K562 (cell line): ENCODE results near the gene COX19. TPM values are rescaled to one million over a fixed set of nuclear protein-coding genes. Genes with fewer than 3 reads are reported as not detected.

ENCODE experiments used
- ATF3 ChIP-seq, 2 experiments: fragments of 450-650 bp in 1 of 2; sonication (generic) in 1 of 2; formaldehyde crosslinking in 1 of 2; IDR thresholded peaks in 1 of 2; conservative IDR thresholded peaks in 1 of 2; 2 replicates each; pipeline versions ENCODE4 v1.6.1 to v1.8.1; 2016 to 2023; ENCODE audit warnings: mild to moderate bottlenecking in 2 of 2, moderate library complexity in 2 of 2, inconsistent platforms in 1 of 2, missing genetic modification reagents in 1 of 2
- DPF2 ChIP-seq: fragments of 450-650 bp; IDR thresholded peaks from 2 replicates; pipeline ENCODE4 v1.6.1; 2016
- GABPA ChIP-seq: fragments of 200-800 bp; sonication (Bioruptor generic); conservative IDR thresholded peaks from 2 replicates; pipeline ENCODE4 v1.6.1; 2016; ENCODE audit warnings: low read depth, missing genetic modification characterization, missing compliant biosample characterization
- NEUROD1 ChIP-seq: fragments of 150-350 bp; IDR thresholded peaks from 2 replicates; pipeline ENCODE4 v1.6.1; 2014; ENCODE audit warnings: borderline replicate concordance, low read length, low read depth; ENCODE audit not compliant: partially characterized antibody
- SAFB2 ChIP-seq: fragments of 200-400 bp; formaldehyde crosslinking; IDR thresholded peaks from 2 replicates; pipeline ENCODE4 v1.6.1; 2018; ENCODE audit warnings: borderline replicate concordance, low read length, low read depth, moderate library complexity; ENCODE audit not compliant: severe bottlenecking
- SETDB1 ChIP-seq: IDR thresholded peaks from one replicate; pipeline ENCODE4 v1.6.1; 2012; ENCODE audit warnings: low read length, control low read depth, inconsistent platforms
- YY1 ChIP-seq, 3 experiments: IDR thresholded peaks; 2 replicates each; pipeline ENCODE4 v1.6.1; 2011; ENCODE audit warnings: low read length in 2 of 3, mild to moderate bottlenecking in 2 of 3, moderate library complexity in 2 of 3, borderline replicate concordance in 1 of 3, control low read depth in 1 of 3, low read depth in 1 of 3; ENCODE audit not compliant: insufficient read depth in 3 of 3, insufficient replicate concordance in 2 of 3, control insufficient read depth in 1 of 3, insufficient read length in 1 of 3; ENCODE audit errors: extremely low read depth in 1 of 3
- ZNF239 ChIP-seq: fragments of 250-450 bp; sonication (Bioruptor Pico); IDR thresholded peaks from 2 replicates; pipeline ENCODE4 v1.4.0; 2020; ENCODE audit warnings: mild to moderate bottlenecking
- polyA plus RNA-seq, 8 experiments: library from polyadenylated mRNA; depleted of rRNA in 4 of 8; stranded (reverse) in 5 of 8; unstranded in 3 of 8; fragments of >200 nt; fragmentation: Nextera tagmentation in 2 of 8; fragmentation: Illumina TruSeq in 1 of 8; extraction: Ambion mirVana in 2 of 8; extraction: Trizol in 1 of 8; gene quantifications; 2 replicates each; pipeline versions ENCODE4 v1.2.1 to v1.2.3, GENCODE V29; 2011 to 2014; ENCODE audit warnings: inconsistent platforms in 1 of 8, missing spikeins in 1 of 8
- total RNA-seq, 7 experiments: library from RNA; depleted of rRNA in 6 of 7; stranded (reverse); fragments of >200 nt in 6 of 7; fragmentation: Illumina TruSeq in 2 of 7; extraction: Trizol in 2 of 7; gene quantifications; 2 replicates each; pipeline versions ENCODE4 v1.2.1 to v1.2.3, GENCODE V29; 2011 to 2021; ENCODE audit warnings: low replicate concordance in 1 of 7
- TF ChIP-seq, protein P1 (sequence below): fragments of 450-650 bp; IDR thresholded peaks from 2 replicates; pipeline ENCODE4 v1.6.1; 2016; ENCODE audit warnings: low read depth, mild to moderate bottlenecking, moderate library complexity

COX19 gene
- total and polyA plus RNA-seq, 9 of the 15 experiments (the other 6 are each of a cell fraction or from before 2014, with no cell fraction given), result 5.2 to 10.5 (median 7.9) TPM

DNA sequence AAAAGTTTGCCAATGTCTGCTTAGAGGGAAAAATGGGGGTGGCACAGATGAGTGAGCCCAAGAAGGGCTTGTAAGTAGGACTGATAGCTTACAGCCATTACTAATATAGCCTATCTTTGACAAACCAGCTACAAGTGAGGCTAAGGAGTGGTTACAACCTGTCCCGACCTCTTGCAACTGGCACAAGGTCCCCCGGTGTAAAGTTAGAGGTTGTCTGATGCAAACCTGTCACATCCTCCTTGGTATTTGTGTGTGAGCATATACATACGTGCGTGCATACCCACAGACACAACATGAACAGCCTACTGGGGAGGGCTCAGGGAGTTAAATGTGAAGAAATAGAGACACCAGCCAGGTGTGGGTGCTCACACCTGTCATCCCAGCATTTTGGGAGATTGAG, 35.5 kb downstream of the COX19 start (continued):
- TF ChIP-seq YY1 (IDR thresholded peaks at IDR 0.05; ENCODE audit: borderline replicate concordance in 1 of 3, control insufficient read depth in 1 of 3, extremely low read depth in 1 of 3, insufficient read depth in 3 of 3, insufficient read length in 1 of 3, insufficient replicate concordance in 2 of 3, low read depth in 1 of 3, low read length in 2 of 3) (no peak), SAFB2 (no peak), ATF3 (IDR thresholded peaks at IDR 0.05) (no peak), ATF3 (CRISPR knock-in tag; conservative IDR thresholded peaks at IDR 0.05) (no peak), GABPA (tag) (no peak), NEUROD1 (no peak), SETDB1 (no peak), DPF2 (no peak), ZNF239 (CRISPR knock-in tag) (no peak)
- TF ChIP-seq, protein P1, sequence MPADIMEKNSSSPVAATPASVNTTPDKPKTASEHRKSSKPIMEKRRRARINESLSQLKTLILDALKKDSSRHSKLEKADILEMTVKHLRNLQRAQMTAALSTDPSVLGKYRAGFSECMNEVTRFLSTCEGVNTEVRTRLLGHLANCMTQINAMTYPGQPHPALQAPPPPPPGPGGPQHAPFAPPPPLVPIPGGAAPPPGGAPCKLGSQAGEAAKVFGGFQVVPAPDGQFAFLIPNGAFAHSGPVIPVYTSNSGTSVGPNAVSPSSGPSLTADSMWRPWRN, result no peak
